ENCODE data around the gene MACROD2. TPM values are rescaled to one million over a fixed set of nuclear protein-coding genes. Genes with fewer than 3 reads are reported as not detected.

The MACROD2 gene
- total RNA-seq, 1 experiment from 2014 or later: 1.4 TPM

GRCh38 chr20:15918631-15919030, 1923.3 kb downstream of the MACROD2 start:
- DNase-seq (ENCODE audit: low spot score): no peak
- H3K27me3 ChIP-seq (replicated peaks; ENCODE audit: insufficient read depth, low read depth, low read length, poor library complexity): no peaks in the 10 kb centered on the region
- no peak overlapping the region for H3K4me3 ChIP-seq (ENCODE audit: low read depth, low read length, poor library complexity, severe bottlenecking)
- no peaks in the 10 kb centered on the region for H3K36me3 ChIP-seq (ENCODE audit: insufficient read depth, low read length, poor library complexity, severe bottlenecking)
- ChIA-PET CTCF (no interaction called here), POLR2A (ENCODE audit: low non-redundant PET) (no interaction called here)
- TF ChIP-seq EZH2 (IDR thresholded peaks at IDR 0.05; ENCODE audit: borderline replicate concordance, low read depth, low read length, poor library complexity, severe bottlenecking) (no peak), CTCF (conservative IDR thresholded peaks at IDR 0.05; ENCODE audit: low read depth, low read length) (no peak)
- H3K4me1 ChIP-seq (ENCODE audit: insufficient read depth, low read length, poor library complexity, severe bottlenecking): no peaks in the 10 kb centered on the region
- peaks cover 4% of the 10 kb centered on the region for H3K9me3 ChIP-seq (ENCODE audit: low read depth, low read length, poor library complexity, severe bottlenecking)
- intact Hi-C loops (cut with micrococcal nuclease; ENCODE audit: unreplicated experiment): no loop called here
- no TSS peak for BruUV-seq (replicated peaks)
- H3K27ac ChIP-seq (ENCODE audit: low read depth, low read length, poor library complexity, severe bottlenecking): no peak overlapping the region

- ChIA-PET CTCF (no interaction called here), POLR2A (ENCODE audit: low non-redundant PET) (no interaction called here)
- H3K4me3 ChIP-seq (ENCODE audit: low read depth, low read length, poor library complexity, severe bottlenecking): no peak overlapping the region
- DNase-seq (ENCODE audit: low spot score): no peak
- no peaks in the 10 kb centered on the region for H3K36me3 ChIP-seq (ENCODE audit: insufficient read depth, low read length, poor library complexity, severe bottlenecking)
- H3K27me3 ChIP-seq (replicated peaks; ENCODE audit: insufficient read depth, low read depth, low read length, poor library complexity): no peaks in the 10 kb centered on the region
- BruUV-seq (replicated peaks): no TSS peak
- no peak for TF ChIP-seq CTCF (conservative IDR thresholded peaks at IDR 0.05; ENCODE audit: low read depth, low read length)
- no peak for TF ChIP-seq EZH2 (IDR thresholded peaks at IDR 0.05; ENCODE audit: borderline replicate concordance, low read depth, low read length, poor library complexity, severe bottlenecking)
- H3K4me1 ChIP-seq (ENCODE audit: insufficient read depth, low read length, poor library complexity, severe bottlenecking): no peaks in the 10 kb centered on the region
- H3K9me3 ChIP-seq (ENCODE audit: low read depth, low read length, poor library complexity, severe bottlenecking): peaks cover 4% of the 10 kb centered on the region
- no peak overlapping the region for H3K27ac ChIP-seq (ENCODE audit: low read depth, low read length, poor library complexity, severe bottlenecking)
- intact Hi-C loops (cut with micrococcal nuclease; ENCODE audit: unreplicated experiment): no loop called here
These were observed 1923.8 kb downstream of the MACROD2 start for GRCh38 chr20:15919118-15919517.

GRCh38 chr20:15921930-15922329, 1926.6 kb downstream of the MACROD2 start:
- TF ChIP-seq CTCF (conservative IDR thresholded peaks at IDR 0.05; ENCODE audit: low read depth, low read length) (no peak), EZH2 (IDR thresholded peaks at IDR 0.05; ENCODE audit: borderline replicate concordance, low read depth, low read length, poor library complexity, severe bottlenecking) (no peak)
- intact Hi-C loops (cut with micrococcal nuclease; ENCODE audit: unreplicated experiment): no loop called here
- H3K27ac ChIP-seq (ENCODE audit: low read depth, low read length, poor library complexity, severe bottlenecking): no peak overlapping the region
- H3K9me3 ChIP-seq (ENCODE audit: low read depth, low read length, poor library complexity, severe bottlenecking): peaks cover 4% of the 10 kb centered on the region
- BruUV-seq (replicated peaks): no TSS peak
- no peaks in the 10 kb centered on the region for H3K4me1 ChIP-seq (ENCODE audit: insufficient read depth, low read length, poor library complexity, severe bottlenecking)
- no peak overlapping the region for H3K4me3 ChIP-seq (ENCODE audit: low read depth, low read length, poor library complexity, severe bottlenecking)
- DNase-seq (ENCODE audit: low spot score): no peak
- CTCF ChIA-PET: no interaction called here
- POLR2A ChIA-PET (ENCODE audit: low non-redundant PET): no interaction called here
- H3K36me3 ChIP-seq (ENCODE audit: insufficient read depth, low read length, poor library complexity, severe bottlenecking): no peaks in the 10 kb centered on the region
- no peaks in the 10 kb centered on the region for H3K27me3 ChIP-seq (replicated peaks; ENCODE audit: insufficient read depth, low read depth, low read length, poor library complexity)
